ENCODE results near the gene L3MBTL4.
"Not testable (repeated sequence)": the region's sequence is repeated elsewhere in the genome, so short reads cannot be mapped to it uniquely, and the experiment has no call there.

L3MBTL4 gene

GRCh38 chr18:6294148-6294784 lies 120.4 kb downstream of the L3MBTL4 start:
- no peak for DNase-seq

GRCh38 chr18:6289843-6290242 lies 124.9 kb downstream of the L3MBTL4 start:
- no peak for DNase-seq

DNA sequence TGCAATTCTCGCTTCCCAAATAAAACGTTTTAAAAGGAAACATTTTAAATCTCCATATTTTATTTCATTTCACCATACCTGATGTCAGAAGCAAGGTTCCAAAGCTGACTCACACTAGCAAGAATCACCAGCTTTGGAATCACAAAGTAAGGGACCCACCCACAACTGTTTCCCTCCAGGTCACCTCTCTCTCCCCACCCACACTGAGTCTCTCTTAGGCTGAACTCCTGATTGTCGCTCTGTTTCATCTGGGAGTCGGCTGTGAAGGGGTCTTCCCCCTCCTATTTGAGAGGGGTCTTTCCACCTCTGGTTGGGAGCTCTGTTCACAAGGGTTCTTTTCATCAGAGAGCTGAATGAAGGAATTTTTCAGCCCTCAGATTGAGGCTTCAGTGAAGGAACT lies 128.1 kb downstream of the L3MBTL4 start:
- no peak for DNase-seq

DNA sequence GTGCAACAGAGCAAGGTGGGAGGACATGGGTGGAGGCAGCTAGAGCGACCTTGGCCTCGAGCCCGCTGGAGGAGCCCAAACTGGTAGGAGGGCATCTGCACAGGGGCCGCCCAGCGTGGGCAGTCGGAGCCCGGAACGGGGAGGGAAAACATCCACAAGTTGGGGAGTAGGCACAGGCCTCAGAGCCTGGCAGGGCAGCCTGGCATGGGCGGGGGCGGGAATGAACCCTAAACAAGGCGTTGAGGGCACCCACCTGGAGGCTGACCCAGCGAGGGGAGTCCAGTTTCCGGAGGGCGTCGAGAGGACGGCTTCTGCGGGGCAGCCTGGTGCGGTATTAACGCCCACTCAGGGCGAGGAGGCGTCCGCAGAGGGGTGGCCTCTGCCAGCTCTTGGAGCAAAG lies 129.9 kb downstream of the L3MBTL4 start:
- no peak for DNase-seq

- DNase-seq, result no peak
Observed at GRCh38 chr18:6284300-6284699, 130.4 kb downstream of the L3MBTL4 start.

GRCh38 chr18:6281874-6282273 lies 132.8 kb downstream of the L3MBTL4 start:
- no peak for DNase-seq

GRCh38 chr18:6280211-6280743 lies 134.4 kb downstream of the L3MBTL4 start:
- no peak for DNase-seq

GRCh38 chr18:6279308-6279707 lies 135.4 kb downstream of the L3MBTL4 start:
- no peak for DNase-seq

DNA sequence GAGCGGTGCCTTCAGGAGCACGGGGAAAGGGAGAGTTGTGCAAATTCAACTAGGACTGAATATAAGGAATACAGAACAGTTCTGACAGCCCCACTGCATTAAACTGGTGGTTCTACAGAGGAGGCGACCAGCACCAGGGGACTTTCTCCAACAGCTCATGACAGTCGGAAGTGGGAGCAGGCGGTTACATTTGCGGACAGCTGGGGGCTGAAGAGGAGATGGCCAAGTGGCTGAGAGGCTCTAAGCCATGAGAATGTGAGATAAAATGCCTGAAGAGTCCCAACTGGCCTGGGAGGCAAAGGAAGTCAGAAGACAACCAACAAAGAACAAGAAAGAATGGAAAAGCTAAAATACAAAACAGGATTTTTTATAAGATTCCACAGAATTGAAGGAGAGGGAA lies 141.3 kb downstream of the L3MBTL4 start:
- no peak for DNase-seq

DNA sequence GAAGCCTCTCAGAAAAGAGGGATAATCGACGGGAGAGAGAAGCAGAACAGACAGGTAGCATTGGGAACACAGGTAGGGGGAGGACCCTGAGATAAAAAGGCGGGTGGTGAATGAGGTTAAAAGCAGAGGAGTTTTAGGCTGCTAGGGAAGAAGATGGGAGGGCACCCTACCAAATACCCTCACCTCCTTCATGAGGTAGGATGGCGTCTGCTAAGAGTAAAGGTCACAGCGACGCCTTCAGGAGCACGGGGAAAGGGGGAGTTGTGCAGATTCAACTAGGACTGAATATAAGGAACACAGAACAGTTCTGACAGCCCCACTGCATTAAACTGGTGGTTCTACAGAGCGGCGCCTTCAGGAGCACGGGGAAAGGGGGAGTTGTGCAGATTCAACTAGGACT lies 142.6 kb downstream of the L3MBTL4 start:
- DNase-seq, result not testable (repeated sequence)

GRCh38 chr18:6271585-6271984 lies 143.1 kb downstream of the L3MBTL4 start:
- DNase-seq, result no peak

DNA sequence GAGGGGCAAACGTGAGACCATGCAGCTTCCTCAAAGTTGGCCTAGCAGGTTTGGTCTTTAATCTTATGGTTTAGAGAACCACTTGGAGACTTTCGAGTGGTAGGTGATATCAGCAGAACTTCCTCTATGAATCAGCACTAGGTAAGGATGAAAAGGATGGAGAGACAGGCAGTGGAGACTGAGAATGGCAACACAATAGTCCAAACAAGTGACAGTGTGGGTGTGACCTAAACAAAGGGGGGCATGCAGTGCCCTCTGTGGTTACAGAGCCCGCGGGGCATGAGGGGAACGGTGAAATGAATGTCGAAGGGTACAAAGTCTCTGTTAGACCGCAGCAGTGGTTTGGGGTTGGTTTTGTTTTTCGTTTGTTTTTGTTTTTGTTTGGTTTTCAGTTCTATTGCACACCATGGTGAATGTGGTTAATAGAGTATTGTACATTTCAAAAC lies 143.9 kb downstream of the L3MBTL4 start:
- DNase-seq, result no peak

DNA sequence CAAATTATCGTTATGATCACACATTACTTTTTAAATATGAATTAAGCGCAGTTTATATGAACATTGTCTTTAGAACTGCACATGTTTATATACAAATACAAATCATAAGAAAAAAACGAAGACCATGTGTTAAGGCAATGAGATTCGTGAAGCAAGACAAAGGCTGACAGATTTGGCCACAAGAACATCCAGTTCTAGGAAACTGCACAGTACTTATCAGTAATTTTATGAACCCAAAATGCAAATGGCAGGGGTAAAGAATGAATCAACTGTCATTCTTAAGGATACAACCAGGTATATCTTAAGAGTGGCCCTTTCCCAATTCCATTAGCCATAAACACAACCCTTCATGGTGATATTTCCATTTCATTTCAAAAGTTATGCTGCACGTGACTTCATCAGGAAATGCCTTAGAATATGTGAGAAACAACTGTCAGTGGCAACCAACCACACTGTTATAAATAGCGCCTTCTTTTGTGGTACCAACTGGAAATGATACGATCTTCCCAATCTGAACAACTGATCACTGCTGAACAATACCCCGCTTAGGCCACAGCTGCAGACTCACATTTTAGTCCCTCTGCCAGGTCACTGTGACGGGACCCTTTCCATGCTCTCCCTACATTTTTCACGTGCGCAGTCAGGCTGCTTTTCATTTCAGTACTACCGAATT lies 144.9 kb downstream of the L3MBTL4 start:
- DNase-seq, result no peak

- no peak for DNase-seq
Observed at GRCh38 chr18:6266212-6266611, 148.5 kb downstream of the L3MBTL4 start.

DNA sequence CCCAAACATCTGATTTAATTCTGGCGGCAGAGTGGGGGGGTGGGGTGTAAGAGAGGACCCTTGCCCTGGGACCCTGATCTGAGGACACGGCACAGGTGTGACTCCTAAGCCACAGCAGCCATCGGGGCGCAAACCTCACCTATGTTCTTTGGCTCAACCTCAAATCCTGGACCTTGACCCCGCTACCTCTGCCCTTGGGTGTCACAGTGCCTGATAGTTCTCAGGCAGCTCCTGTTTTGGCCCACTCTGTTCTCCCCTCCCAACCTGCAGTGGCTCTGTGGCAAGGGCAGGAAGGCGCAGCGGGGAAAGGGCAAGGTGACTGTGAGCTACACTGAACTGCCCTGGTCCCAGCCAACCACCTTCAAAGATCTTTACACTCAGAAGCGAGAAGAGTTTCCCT lies 152.8 kb downstream of the L3MBTL4 start:
- no peak for DNase-seq

DNA sequence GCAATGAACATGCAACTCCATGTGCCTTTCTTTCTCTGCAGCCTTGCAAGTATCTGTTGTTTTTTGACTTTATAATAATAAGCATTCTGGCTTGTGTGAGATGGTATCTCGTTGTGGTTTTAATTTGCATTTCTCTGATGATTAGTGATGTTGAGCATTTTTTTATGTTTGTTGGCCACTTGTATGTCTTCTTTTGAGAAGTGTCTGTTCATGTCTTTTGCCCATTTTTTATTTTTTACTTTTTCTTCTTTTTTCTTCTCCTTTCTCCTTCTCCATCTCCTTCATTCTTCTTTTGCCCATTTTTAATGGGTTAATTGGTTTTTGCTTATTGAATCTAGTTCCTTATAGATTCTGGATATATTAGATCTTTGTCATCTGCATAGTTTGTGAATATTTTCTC lies 155.4 kb downstream of the L3MBTL4 start:
- not testable (repeated sequence) for DNase-seq

DNA sequence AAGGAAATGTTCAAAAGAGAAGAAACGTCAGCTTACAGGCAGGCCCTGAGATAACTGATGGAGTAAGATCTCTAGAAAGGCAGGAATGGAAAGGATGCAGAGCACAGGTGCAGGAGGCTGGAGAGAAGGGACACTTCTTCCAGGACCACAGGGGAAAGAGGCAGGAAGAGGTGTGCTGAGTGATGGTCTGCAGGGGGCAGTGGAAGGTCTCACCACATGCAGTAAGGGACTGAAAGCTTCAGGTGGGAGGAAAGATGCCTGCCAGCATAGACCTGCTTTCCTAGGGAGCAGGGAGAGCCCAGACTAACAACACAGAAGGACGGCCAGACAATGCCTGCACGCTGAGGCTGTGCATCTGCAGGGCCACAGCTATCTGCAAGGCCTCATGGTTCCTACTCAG lies 156.8 kb downstream of the L3MBTL4 start:
- no peak for DNase-seq

DNA sequence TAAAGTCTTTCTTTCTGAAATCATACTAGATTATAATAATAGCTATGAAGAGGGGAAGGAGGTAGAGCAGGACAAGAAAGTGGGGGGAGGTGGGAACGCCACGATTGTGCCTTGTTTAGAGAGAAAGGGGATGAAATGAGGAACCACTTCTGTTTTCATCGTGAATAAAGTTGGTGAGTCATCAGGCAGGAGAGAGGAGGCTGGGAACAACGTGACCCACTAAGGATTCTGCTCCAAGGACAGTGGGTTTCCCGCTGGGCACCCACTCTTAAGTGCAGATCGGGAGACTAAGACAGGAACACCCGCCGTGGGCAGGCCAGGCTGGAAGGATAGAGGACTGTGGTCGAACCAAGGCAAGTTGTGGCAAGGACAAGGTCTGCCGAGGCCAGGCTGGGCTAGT lies 158.2 kb downstream of the L3MBTL4 start:
- no peak for DNase-seq

GRCh38 chr18:6255886-6256285 lies 158.8 kb downstream of the L3MBTL4 start:
- no peak for DNase-seq

- no peak for DNase-seq
Observed at GRCh38 chr18:6255116-6255705, 159.5 kb downstream of the L3MBTL4 start.

- no peak for DNase-seq
Observed at GRCh38 chr18:6254456-6254855, 160.3 kb downstream of the L3MBTL4 start.

DNA sequence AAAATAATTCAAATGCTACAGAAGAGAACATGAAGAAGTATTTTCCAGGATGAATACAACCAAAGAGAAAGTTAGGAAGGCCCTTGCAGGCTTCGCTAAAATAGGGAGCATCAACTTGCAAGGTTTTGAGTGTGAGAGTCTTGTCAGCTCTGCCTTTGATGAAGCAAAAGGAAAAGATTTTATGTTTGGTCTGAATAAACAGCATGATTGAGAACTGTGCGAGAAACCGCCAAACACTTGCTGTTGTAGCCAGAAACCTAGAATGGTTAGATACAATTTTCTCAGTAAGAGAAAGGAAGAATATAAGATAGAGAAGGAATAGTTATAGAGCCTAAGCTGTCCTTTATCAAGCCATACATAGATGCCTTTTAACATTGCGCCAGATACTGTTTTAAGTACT lies 163.6 kb downstream of the L3MBTL4 start:
- no peak for DNase-seq

DNA sequence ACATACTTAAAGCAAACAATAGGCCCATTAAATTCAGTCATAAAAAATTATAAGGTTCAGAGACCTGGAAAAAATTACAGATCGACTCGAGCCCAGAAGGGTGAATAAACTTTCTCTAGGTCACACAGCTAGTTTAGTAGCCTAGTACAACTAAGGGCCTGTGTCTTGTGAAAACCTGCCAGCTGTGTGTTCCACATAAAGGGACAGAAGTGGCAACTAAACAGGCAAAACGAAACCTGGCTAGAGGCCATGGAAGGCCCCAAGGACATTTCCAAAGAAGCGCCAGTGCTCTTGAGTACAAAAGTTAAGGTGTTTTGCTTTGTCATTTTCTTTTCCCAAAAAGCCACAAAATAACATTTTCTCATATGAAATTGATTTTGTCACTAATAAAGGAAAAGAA lies 164.9 kb downstream of the L3MBTL4 start:
- DNase-seq, result no peak

DNA sequence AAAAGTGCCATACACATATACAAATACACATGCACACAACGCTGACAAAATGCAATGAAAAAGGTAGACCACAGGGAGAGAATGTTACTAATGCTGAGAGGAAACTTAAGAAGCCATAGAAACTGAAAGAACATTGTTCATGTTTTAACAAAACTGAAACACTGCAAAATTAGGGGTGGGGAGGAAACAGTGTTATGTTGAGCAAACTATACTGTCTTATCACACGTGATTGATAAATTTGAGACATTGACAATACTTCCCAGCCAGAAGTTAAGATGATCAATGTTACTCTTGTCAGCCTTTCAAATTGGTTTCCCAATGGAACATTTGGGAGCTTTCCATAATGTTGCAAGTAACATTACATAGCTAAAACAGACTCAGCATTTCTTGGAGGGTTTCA lies 165.5 kb downstream of the L3MBTL4 start:
- DNase-seq, result no peak
